Measurements from ENCODE around the gene NDUFS2.

NDUFS2 gene

GRCh38 chr1:161172776-161173376 lies 29.3 kb upstream of the NDUFS2 start:
- no peak for TF ChIP-seq CTCF (IDR thresholded peaks at IDR 0.05; ENCODE audit: control insufficient read depth, extremely low read depth, insufficient read depth)
- no peak for DNase-seq (ENCODE audit: low read depth)
- no peak overlapping the region for H3K4me3 ChIP-seq (ENCODE audit: low read depth, low read length)

- no peak overlapping the region for H3K4me3 ChIP-seq (ENCODE audit: low read depth, low read length)
- no peak for TF ChIP-seq CTCF (IDR thresholded peaks at IDR 0.05; ENCODE audit: control insufficient read depth, extremely low read depth, insufficient read depth)
- DNase-seq (ENCODE audit: low read depth): no peak
Observed at GRCh38 chr1:161173711-161174110, 28.5 kb upstream of the NDUFS2 start.

GRCh38 chr1:161174911-161175310 lies 27.3 kb upstream of the NDUFS2 start:
- TF ChIP-seq CTCF (IDR thresholded peaks at IDR 0.05; ENCODE audit: control insufficient read depth, extremely low read depth, insufficient read depth): no peak
- no peak overlapping the region for H3K4me3 ChIP-seq (ENCODE audit: low read depth, low read length)
- DNase-seq (ENCODE audit: low read depth): no peak

GRCh38 chr1:161175771-161176453 lies 26.3 kb upstream of the NDUFS2 start:
- DNase-seq (ENCODE audit: low read depth): no peak
- H3K4me3 ChIP-seq (ENCODE audit: low read depth, low read length): peak overlapping the region; percentile 92
- TF ChIP-seq CTCF (IDR thresholded peaks at IDR 0.05; ENCODE audit: control insufficient read depth, extremely low read depth, insufficient read depth): no peak

GRCh38 chr1:161176468-161177111 lies 25.6 kb upstream of the NDUFS2 start:
- no peak for DNase-seq (ENCODE audit: low read depth)
- no peak for TF ChIP-seq CTCF (IDR thresholded peaks at IDR 0.05; ENCODE audit: control insufficient read depth, extremely low read depth, insufficient read depth)

GRCh38 chr1:161177112-161177935 lies 24.8 kb upstream of the NDUFS2 start, which contains the start of gene B4GALT3:
B4GALT3 (minus strand) TSS chr1:161177507; CDS start chr1:161176060, 1,447 bp downstream.
- TF ChIP-seq CTCF (IDR thresholded peaks at IDR 0.05; ENCODE audit: control insufficient read depth, extremely low read depth, insufficient read depth): no peak
- H3K4me3 ChIP-seq (ENCODE audit: low read depth, low read length): peak within 1 kb of the TSS; percentile 92
- DNase-seq (ENCODE audit: low read depth): no peak

More at GRCh38 chr1:161176468-161177111, 25.6 kb upstream of the NDUFS2 start:
- H3K4me3 ChIP-seq (ENCODE audit: low read depth, low read length): peak overlapping the region; percentile 92

All from LNCaP clone FGC (cell line).